Peyer's patch (tissue), 4 donors: ENCODE measurements around the gene TEKT5.

Experiments
- POLR2A ChIP-seq, 2 donors: fragments of 450-650 bp; IDR thresholded peaks; one replicate each; pipeline ENCODE4 v1.5.1; 2017; ENCODE audit warnings: antibody characterized with exemption in 2 of 2, mild to moderate bottlenecking in 2 of 2, moderate library complexity in 2 of 2
- TF ChIP-seq, protein P1 (sequence below), 6 experiments: fragments of 450-650 bp in 4 of 6; fragments of 200-600 bp in 2 of 6; sonication (generic) in 1 of 6; IDR thresholded peaks; one replicate each; pipeline ENCODE4 v1.5.1; 2017 to 2019; ENCODE audit warnings: antibody characterized with exemption in 6 of 6, mild to moderate bottlenecking in 3 of 6, moderate library complexity in 1 of 6

GRCh38 chr16:10694306-10694705 is 424 bp downstream of the TEKT5 start:
- TF ChIP-seq, protein P1, sequence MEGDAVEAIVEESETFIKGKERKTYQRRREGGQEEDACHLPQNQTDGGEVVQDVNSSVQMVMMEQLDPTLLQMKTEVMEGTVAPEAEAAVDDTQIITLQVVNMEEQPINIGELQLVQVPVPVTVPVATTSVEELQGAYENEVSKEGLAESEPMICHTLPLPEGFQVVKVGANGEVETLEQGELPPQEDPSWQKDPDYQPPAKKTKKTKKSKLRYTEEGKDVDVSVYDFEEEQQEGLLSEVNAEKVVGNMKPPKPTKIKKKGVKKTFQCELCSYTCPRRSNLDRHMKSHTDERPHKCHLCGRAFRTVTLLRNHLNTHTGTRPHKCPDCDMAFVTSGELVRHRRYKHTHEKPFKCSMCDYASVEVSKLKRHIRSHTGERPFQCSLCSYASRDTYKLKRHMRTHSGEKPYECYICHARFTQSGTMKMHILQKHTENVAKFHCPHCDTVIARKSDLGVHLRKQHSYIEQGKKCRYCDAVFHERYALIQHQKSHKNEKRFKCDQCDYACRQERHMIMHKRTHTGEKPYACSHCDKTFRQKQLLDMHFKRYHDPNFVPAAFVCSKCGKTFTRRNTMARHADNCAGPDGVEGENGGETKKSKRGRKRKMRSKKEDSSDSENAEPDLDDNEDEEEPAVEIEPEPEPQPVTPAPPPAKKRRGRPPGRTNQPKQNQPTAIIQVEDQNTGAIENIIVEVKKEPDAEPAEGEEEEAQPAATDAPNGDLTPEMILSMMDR (IDR thresholded peaks at IDR 0.05) = no peak
- TF ChIP-seq POLR2A (IDR thresholded peaks at IDR 0.05) = no peak
